ENCODE data around the gene PPP2R2C. TPM values are rescaled to one million over a fixed set of nuclear protein-coding genes. Genes with fewer than 3 reads are reported as not detected.

Gene PPP2R2C
- total RNA-seq, 1 experiment from 2014 or later = 8.1 TPM

DNA sequence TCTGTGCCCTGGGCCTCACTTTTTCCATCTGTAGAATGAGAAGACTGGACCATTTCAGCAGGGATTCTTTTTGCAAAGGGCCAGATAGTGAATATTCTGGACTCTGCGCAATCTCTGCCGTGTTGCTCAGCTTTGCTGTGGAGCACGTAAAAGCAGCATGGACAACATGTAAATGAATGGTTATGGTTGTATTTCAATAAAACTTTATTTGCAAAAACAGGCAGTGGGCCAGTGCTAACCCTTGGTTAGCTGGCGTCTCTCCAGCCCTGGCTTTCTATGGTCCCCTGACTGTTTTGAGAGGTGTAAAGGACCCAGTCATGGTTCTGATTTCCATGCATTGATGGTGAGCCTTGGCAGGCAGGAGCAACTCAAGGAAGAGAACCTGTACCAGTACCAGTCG, 184.1 kb downstream of the PPP2R2C start:
- Histone ChIP-seq H3K27me3 (ENCODE audit: insufficient read depth, low read length) (no peaks in the 10 kb centered on the region), H2BK12ac (ENCODE audit: insufficient read length, low read depth, low read length) (no peak overlapping the region), H2BK120ac (ENCODE audit: low read depth, low read length, poor library complexity, severe bottlenecking) (no peak overlapping the region), H2AFZ (ENCODE audit: low read length) (no peak overlapping the region), H2AK5ac (ENCODE audit: insufficient read length, low read length) (no peak overlapping the region), H3K23ac (ENCODE audit: insufficient read length, low read depth, low read length) (no peak overlapping the region), H3K79me2 (ENCODE audit: insufficient read depth, low read length) (no peaks in the 10 kb centered on the region), H3K4ac (ENCODE audit: low read depth, low read length) (no peak overlapping the region), H2BK20ac (ENCODE audit: low read depth, low read length, poor library complexity, severe bottlenecking) (no peak overlapping the region), H2BK15ac (ENCODE audit: low read depth, low read length) (no peak overlapping the region), H3T11ph (ENCODE audit: low read length) (no peak overlapping the region), H4K8ac (replicated peaks; ENCODE audit: insufficient read length, low read depth, low read length) (no peak overlapping the region), H4K20me1 (ENCODE audit: control insufficient read depth, insufficient read depth, insufficient read length) (no peaks in the 10 kb centered on the region), H4K91ac (ENCODE audit: insufficient read length, low read depth, low read length) (no peak overlapping the region), H3K9me3 (ENCODE audit: control insufficient read depth, low read depth, low read length) (no peaks in the 10 kb centered on the region), H3K23me2 (ENCODE audit: insufficient read length, low read depth, low read length, poor library complexity, severe bottlenecking) (no peaks in the 10 kb centered on the region), H3K9ac (ENCODE audit: extremely low read depth, insufficient read length, low read length) (no peak overlapping the region), H3K27ac (ENCODE audit: insufficient read length, low read depth, low read length) (no peak overlapping the region), H2BK5ac (ENCODE audit: insufficient read length, low read length) (no peak overlapping the region), H3K4me1 (ENCODE audit: insufficient read depth, low read length) (no peaks in the 10 kb centered on the region), H4K5ac (ENCODE audit: insufficient read length, low read depth, low read length) (no peak overlapping the region), H3K4me2 (ENCODE audit: insufficient read depth, insufficient read length, low read length) (no peak overlapping the region), H3K14ac (ENCODE audit: insufficient read depth, low read length) (no peak overlapping the region), H3K56ac (ENCODE audit: insufficient read length, low read depth, low read length) (no peak overlapping the region), H3K79me1 (ENCODE audit: insufficient read depth, low read depth, low read length, poor library complexity, severe bottlenecking) (no peaks in the 10 kb centered on the region), H3K18ac (ENCODE audit: insufficient read length, low read depth, low read length) (no peak overlapping the region)
- Mint-ChIP-seq H3K4me3 (no peak overlapping the region), H3K36me3 (ENCODE audit: insufficient read depth in 1 of 3, low read depth in 3 of 3) (peaks cover 4 to 31% (median 21%) of the 10 kb centered on the region in 3 experiments), H3K27me3 (ENCODE audit: low read depth) (no peaks in the 10 kb centered on the region; the same call in 1 of the 2 replicates), H3K4me1 (no peaks in the 10 kb centered on the region), H3K27ac (no peak overlapping the region; a peak in 1 of 7 replicates), H3K9me3 (no peaks in the 10 kb centered on the region)
- TF ChIP-seq, protein P1, sequence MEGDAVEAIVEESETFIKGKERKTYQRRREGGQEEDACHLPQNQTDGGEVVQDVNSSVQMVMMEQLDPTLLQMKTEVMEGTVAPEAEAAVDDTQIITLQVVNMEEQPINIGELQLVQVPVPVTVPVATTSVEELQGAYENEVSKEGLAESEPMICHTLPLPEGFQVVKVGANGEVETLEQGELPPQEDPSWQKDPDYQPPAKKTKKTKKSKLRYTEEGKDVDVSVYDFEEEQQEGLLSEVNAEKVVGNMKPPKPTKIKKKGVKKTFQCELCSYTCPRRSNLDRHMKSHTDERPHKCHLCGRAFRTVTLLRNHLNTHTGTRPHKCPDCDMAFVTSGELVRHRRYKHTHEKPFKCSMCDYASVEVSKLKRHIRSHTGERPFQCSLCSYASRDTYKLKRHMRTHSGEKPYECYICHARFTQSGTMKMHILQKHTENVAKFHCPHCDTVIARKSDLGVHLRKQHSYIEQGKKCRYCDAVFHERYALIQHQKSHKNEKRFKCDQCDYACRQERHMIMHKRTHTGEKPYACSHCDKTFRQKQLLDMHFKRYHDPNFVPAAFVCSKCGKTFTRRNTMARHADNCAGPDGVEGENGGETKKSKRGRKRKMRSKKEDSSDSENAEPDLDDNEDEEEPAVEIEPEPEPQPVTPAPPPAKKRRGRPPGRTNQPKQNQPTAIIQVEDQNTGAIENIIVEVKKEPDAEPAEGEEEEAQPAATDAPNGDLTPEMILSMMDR (conservative IDR thresholded peaks at IDR 0.05) = no peak
- DNase-seq = no peak
- no CpG with 5 or more reads among the region's 5 CpGs for WGBS (ENCODE audit: extremely low coverage, insufficient read length, low lambda C conversion rate)

Measured in H9 (cell line).